ENCODE data around the gene MEIS1. TPM values are rescaled to one million over a fixed set of nuclear protein-coding genes. Genes with fewer than 3 reads are reported as not detected.

MEIS1 gene
- total RNA-seq, 1 experiment from 2014 or later, result 6.4 TPM

DNA sequence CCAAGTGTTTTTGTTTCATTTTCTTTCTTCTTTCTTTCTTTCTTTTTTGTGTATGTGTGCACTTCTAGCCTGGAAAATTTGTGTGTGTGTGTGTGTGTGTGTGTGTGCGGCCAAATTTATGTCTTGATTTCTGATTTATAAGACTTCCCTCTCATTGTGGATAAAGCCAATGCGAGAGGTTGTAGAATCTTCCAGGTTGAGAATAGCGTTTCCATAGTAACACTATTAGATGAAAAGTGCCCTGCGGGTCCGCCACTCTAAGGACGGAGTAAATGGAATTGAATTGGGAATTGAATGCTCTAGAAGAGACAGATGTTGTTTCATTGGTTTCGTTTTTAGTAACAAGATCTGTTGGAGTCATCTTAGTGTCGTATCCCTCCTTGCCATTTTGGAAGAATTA is 81.6 kb downstream of the MEIS1 start:
- no peak for DNase-seq (ENCODE audit: low read depth, low spot score)
- in situ Hi-C loops (cut with HindIII; ENCODE audit: low pct_unique_long_range_greater_than_20kb, low sequenced_read_pairs), result no loop called here

DNA sequence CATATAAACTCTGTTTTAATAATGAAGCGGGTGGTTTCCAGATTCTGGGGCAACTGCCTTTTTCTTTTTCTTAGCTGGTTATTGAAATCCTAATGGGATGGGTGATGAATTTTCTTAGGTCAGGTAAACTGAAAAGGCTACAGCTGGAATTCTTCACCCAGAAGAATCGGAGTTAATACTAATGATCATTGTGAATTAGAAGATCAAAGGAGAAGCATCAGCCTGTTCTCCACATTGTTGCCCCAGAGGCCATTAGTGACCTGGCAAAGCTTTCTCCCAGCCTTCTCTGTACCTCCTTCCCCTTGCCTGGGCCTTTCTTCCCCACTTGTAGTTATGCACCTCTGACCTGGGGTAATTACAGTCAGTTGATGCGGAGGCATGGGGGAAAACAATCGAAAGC is 82.8 kb downstream of the MEIS1 start:
- in situ Hi-C loops (cut with HindIII; ENCODE audit: low pct_unique_long_range_greater_than_20kb, low sequenced_read_pairs), result no loop called here

DNA sequence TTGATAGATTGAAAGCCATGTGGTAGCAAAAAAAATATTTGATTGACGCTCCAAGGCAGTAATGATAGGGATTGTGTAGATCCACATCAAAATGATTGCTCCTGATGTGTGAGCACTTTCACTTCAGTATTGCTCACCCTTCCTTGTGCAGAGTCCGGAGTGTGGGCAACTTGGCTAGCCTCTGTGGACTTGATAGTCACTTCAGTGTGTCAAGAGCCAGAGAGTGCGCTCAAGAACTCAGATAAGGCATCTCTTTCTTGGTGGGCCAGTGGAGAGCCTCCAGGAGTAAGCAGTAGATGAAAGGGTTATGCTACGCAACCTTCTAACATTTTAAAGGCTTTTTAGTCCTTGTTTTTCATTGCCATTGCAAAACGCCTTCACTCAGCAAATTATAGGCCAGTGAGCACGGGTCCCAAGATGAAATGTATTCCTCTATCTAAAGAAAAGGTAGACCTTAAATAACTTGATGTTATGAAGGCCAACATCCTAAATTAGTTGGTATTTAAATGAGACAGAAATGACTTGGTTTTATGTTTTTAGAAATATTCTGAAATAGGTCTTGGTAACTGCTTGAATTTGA is 84.4 kb downstream of the MEIS1 start:
- in situ Hi-C loops (cut with HindIII; ENCODE audit: low pct_unique_long_range_greater_than_20kb, low sequenced_read_pairs), result no loop called here
- DNase-seq (ENCODE audit: low read depth, low spot score), result no peak

More for the DNA sequence above, 82.8 kb downstream of the MEIS1 start:
- no peak for DNase-seq (ENCODE audit: low read depth, low spot score)

DNA sequence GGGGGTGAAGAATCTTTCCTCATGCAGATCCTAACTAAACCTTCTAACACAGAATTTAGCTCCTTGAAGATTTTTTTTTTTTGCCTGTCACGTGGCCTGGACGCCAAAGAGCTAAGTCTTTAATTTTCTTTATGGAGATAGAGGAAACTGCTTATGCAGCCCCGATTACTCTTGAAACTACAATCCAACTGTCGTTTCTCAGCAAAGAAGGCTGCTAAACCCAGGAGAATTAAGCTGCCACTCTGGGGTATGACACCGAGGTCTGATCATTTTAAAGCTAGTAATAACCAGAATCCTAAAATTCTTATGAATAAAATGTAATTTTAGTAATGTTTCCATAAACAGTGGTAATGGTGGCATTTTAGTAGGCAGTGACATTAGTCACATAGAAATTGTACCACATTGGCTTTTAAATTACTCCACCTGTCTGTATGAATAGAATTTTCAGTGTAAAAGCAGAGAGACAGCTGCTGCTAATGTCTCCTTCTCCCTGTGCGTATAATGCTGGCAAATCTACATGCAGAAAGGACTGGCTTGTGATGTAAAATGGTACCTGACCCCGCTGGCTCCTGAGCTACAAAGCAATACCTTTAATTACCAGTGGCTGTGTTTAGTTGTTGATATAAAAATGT is 86.5 kb downstream of the MEIS1 start:
- no peak for DNase-seq (ENCODE audit: low read depth, low spot score)
- in situ Hi-C loops (cut with HindIII; ENCODE audit: low pct_unique_long_range_greater_than_20kb, low sequenced_read_pairs), result no loop called here

DNA sequence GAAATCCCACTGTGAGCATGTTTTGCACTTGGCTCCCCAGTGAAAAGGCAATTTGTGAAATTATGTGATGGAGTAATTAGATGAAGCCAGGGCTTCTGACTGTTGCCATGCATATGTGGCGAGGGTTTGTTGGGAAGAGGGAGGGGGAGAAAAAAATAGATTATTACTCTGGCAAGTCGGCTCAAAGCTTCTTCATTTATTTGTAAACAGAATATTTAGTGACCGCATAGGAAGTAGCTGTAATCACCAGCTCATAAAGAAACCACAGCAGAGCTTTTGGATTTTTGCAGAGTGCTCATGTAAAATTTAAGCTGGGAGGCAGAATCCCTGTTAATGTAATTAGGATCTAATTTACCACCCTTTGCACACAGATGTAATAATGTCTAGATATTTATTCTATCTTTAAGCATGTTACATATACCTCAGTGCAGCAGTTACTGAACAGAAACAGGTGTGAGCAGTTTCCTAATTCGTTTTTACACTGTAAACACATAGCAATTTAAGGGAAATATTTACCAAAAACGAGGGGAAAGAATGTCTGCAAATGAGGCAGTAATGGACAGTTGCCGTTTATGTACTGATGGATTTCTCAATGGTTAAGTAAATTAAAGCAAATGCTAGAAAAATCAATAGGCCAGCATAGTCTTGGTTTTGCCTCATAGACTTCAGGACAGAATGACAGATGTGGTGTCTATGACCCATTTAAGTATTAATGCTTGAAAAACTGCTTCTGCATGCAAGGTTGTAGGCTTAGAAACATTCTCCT is 87.9 kb downstream of the MEIS1 start:
- DNase-seq (ENCODE audit: low read depth, low spot score), result no peak
- in situ Hi-C loops (cut with HindIII; ENCODE audit: low pct_unique_long_range_greater_than_20kb, low sequenced_read_pairs), result no loop called here

DNA sequence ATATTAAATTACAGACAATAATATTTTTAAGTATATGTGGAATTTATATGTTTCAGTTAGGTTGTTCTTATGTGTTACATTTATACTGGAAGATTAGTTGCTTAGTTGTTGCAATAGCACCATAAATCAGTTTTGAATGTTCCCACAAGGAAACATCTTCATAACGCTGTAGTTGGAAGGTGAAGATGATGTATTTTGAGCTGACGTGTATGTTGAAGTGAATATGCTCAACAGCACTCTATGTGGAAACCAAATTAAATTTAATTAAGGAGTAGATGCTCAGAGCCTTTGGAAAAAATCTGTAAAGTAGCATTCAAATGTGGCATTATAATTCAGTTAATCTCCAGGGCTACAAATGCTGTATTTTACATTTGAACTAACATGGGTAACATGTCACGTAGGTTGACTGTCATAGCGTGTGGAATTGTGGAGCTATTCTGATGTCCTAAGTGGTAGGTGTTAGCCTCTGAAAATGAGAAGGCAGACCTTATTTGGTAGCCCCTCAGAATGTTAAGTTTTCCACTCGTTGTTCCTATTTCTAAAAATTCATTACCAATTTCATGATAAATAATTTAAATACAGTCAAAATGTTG is 88.5 kb downstream of the MEIS1 start:
- no peak for DNase-seq (ENCODE audit: low read depth, low spot score)
- in situ Hi-C loops (cut with HindIII; ENCODE audit: low pct_unique_long_range_greater_than_20kb, low sequenced_read_pairs), result no loop called here

DNA sequence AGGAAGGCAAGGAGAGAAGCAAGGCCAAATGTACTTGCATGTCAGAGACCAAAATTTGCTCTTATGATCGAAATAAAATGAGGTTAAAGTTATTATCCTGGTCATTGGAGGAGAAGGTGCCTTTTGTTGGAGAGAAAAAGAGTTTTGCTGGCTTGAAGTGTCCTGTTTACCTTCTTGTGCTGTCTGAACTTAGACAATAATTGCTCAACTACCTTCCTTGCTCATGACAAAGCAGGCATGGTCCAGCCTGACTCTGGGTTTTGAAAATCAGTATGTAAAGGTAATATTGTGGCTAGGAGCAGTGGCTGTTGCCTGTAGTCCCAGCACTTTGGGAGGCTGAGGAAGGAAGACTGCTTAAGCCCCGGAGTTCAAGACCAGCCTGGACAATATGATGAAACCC is 89.1 kb downstream of the MEIS1 start:
- no peak for DNase-seq (ENCODE audit: low read depth, low spot score)
- in situ Hi-C loops (cut with HindIII; ENCODE audit: low pct_unique_long_range_greater_than_20kb, low sequenced_read_pairs), result no loop called here

DNA sequence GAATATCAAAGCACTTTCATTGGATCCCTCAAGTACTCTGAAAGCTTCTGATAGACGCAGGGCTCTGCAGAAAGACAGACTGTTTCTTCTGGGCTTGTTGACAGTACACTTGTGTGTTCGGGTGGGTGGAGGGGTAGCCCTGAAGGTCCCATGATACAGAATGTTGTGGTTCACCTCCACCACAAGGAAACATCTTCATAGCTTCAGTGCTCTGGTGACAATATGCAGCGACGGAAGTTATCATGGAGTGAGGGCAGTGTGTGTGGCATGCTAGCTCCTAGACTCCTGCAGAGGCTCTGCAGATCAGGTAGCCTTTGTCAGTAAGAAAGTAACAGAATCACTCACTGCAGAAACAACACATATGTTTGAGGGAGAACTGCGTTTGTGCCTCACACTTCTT is 90.7 kb downstream of the MEIS1 start:
- DNase-seq (ENCODE audit: low read depth, low spot score), result no peak
- in situ Hi-C loops (cut with HindIII; ENCODE audit: low pct_unique_long_range_greater_than_20kb, low sequenced_read_pairs), result no loop called here

DNA sequence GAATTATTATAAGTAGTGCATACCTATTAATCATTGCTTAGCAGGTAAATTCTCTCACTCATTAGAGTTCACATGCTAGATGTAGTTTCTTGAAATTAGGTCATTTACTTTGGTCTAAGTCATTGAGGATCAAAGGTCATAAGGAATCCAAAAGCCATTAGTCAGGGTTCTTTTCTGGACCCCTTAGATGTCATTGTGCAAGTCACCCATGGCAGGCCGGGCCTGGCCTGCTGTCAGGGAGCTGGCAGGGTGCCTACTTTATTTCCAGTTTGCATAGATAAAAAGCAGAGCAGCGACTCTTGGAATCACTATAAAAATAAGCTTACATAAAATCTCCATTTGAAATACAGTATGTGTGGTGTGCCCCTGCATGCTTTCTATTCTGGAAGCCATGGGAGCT is 91.3 kb downstream of the MEIS1 start:
- in situ Hi-C loops (cut with HindIII; ENCODE audit: low pct_unique_long_range_greater_than_20kb, low sequenced_read_pairs), result no loop called here

DNA sequence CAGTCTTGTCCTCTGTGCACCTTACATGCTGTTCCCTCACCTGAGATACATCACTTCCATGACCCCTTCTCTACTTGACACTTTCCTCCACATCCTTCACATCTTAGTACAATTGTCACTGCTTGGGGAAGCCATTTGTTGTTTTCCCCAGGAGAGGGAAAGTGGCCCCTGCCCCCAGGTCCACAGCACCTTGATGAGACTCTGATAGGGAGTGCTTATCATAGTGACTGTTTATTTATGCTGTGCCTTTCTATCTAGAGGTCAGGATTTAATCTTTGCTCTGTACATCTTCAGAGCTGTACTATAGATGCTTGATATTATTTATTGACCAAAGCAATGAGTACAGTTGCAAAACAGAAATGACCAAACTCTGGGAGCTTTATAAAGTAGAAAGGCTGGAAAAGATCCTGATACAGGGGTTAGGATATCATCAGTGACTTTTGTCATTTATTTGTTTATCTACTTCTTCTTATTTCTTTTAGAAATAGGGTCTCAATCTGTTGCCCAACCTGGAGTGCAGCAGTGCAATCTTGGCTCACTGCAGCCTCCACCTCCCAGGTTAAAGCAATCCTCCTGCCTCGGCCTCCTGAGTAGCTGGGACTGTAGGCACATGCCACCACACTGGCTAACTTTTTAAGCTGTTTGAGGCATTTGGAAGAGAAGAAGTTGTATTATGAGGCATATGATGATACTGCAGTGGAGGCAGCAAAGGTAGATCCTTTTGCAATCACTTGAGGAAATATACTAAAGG is 94.2 kb downstream of the MEIS1 start:
- in situ Hi-C loops (cut with HindIII; ENCODE audit: low pct_unique_long_range_greater_than_20kb, low sequenced_read_pairs), result no loop called here
- no peak for DNase-seq (ENCODE audit: low read depth, low spot score)

More for the DNA sequence above, 91.3 kb downstream of the MEIS1 start:
- DNase-seq (ENCODE audit: low read depth, low spot score), result no peak

DNA sequence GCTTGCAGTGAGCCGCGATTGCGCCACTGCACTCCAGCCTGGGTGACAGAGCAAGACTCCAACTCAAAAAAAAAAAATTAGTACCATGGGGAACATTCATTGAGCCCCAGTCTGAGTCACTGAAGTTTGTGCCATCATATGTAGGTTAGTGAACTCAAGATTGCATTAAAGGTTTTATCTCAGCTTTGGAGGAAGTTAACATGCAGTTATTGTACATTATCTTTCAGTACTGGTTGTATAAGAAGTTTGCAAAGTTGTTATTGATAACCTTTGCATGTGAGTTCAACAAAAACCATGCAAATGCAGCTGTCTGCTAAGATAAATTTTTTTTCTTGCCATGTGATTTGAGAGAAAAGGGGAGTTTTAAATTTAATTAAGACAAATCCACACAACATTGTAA is 95.7 kb downstream of the MEIS1 start:
- in situ Hi-C loops (cut with HindIII; ENCODE audit: low pct_unique_long_range_greater_than_20kb, low sequenced_read_pairs), result no loop called here
- no peak for DNase-seq (ENCODE audit: low read depth, low spot score)

DNA sequence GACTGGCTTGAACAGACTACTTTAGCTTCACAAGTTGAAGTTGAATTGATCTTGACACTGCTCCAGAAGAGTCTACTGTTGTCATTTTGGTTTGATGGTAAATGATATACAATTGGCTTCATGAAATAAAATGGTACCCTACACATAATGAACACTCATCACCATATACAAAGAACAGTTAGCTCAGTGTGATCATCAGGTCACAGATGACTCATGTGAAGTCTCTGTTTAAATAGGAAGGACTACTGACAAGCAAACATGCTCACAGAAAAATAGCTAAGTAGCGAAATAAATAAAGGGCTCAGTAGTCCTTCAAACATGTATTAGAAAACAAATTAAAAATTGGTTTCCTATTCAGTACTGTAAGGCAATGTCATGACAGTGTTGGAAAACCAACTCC is 96.2 kb downstream of the MEIS1 start:
- DNase-seq (ENCODE audit: low read depth, low spot score), result no peak
- in situ Hi-C loops (cut with HindIII; ENCODE audit: low pct_unique_long_range_greater_than_20kb, low sequenced_read_pairs), result no loop called here

DNA sequence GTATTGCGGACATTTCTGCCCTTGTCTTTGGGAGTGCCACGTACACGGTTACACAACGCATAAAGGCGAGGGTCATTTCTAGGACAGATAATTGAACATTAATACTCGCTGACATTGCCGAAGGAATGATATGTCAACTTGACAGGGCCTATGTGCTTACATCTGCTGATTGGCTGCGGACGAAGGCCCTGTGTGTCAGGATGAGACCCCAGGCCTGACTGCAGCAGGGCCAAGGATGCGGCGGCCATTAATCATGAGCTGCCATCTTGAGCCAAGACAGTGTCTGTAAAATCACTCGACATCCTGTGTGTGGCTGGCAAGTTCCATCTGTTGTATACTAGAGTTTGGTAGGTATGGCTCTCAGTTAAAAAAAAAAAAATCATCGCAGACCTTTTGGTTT is 96.6 kb downstream of the MEIS1 start:
- in situ Hi-C loops (cut with HindIII; ENCODE audit: low pct_unique_long_range_greater_than_20kb, low sequenced_read_pairs), result no loop called here
- no peak for DNase-seq (ENCODE audit: low read depth, low spot score)

DNA sequence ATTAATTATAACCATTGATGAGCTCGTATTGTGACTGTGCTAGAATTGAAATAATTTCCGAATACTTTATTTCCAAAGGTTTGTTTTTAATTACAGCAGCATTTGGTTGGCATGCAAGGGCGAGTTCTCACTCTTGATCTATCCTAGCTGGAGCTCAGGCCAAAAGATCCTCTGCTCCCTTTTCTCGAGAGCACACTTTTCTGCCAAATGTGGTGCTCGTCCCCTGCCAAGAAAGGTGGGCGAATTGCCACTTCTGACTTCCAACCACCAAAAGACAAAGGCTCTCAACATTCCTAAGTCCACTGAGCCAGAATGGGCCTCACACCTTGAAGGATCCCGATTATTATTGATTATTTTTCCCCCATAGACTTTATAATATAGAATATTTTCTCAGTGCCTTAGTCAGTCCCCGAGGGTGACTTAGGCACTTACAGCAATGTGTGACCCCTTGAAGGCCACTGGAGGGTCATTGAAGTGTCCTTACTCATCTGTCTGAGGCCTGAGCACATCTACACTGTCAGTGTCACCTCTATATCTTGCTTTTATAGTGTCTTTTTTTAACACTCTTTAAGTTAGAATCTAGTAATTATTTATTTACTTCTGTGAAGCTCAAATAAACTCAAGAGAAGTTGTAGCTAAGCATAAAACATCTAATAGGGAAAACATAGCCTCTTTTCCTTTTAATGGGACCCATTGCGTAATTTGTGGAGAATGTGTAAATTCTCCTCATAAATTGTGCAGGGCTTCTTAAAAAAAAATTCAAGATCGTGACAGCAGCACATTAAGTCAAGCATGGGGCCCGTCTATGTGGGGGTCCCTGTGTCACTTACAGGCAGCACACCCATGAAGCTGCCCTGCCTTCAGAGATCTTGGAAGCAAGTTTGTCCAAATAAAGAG is 98.3 kb downstream of the MEIS1 start:
- in situ Hi-C loops (cut with HindIII; ENCODE audit: low pct_unique_long_range_greater_than_20kb, low sequenced_read_pairs), result no loop called here
- DNase-seq (ENCODE audit: low read depth, low spot score), result no peak

DNA sequence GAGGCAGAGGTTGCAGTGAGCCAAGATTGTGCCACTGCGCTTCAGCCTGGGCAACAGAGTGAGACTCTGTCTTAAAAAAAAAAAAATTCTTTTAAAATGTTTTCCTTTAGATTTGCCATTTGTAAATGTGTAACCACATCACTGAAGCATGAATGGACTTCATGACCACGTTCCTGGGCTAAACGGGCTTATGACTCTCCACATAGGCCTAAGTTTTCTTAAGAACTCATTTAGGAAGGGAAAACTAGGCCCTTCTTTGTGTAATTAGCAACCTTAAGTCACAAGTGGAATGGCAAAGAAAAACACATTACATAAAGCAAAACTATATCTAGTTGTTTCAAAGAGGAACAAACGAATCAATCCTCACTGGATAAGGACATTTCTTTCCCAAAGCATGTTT is 99.5 kb downstream of the MEIS1 start:
- in situ Hi-C loops (cut with HindIII; ENCODE audit: low pct_unique_long_range_greater_than_20kb, low sequenced_read_pairs), result no loop called here
- DNase-seq (ENCODE audit: low read depth, low spot score), result no peak

DNA sequence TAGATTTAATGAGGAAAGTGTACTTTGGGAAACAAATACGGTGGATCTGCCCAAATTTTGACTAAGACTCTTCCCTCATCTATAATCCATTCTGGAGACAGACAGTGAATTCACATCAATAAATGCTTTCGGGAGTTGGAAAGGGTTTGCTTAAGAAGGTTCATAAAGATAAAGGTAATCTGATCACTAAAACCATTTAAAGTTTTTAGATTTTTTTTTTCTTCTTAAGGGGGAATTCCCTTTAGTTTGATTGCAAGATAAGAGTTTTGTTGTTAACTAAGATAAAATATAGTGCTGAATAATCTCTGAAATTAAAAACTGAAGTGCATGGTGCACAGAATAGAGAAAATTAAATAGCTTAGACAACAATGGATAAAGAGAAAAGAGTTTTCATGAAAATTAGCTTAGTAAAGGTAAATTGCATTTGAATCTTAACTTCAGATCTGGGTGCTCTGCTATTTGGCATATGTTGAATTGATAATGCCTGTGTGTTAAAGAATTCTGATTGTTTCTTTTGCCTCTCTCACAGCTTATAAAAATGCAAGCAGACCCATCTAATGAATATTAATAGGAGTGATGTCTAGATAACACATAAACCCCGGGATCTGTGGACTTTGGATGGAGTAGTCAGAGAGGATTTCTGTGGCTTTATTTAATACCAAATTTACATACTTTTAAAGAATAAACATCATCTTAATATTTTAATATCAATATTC is 100.8 kb downstream of the MEIS1 start:
- no peak for DNase-seq (ENCODE audit: low read depth, low spot score)
- in situ Hi-C loops (cut with HindIII; ENCODE audit: low pct_unique_long_range_greater_than_20kb, low sequenced_read_pairs), result no loop called here

DNA sequence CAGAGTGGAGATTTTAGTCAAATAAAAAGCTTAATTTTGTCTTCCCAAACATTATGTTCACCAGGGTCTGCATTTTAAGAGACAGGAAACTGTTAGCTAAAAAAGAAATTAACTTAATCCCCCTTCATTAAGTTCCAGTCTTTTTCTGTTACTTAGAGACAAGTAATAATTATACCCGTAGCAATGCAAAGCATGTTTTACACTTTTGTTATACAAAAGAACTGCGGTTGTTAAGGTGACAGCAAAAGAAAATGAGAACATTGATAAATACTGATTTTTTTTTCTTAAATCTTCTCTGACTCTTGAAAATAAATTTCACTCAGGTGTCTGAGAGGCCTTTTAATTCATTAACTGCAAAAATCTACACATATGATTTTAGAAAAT is 101.4 kb downstream of the MEIS1 start:
- in situ Hi-C loops (cut with HindIII; ENCODE audit: low pct_unique_long_range_greater_than_20kb, low sequenced_read_pairs), result no loop called here
- no peak for DNase-seq (ENCODE audit: low read depth, low spot score)

All from SK-MEL-5 (cell line).